NCI-H187 treated with DMSO at 0.1 percent for 48 hours (cell line): ENCODE data around the gene TEPSIN.

Source experiments
- DNase-seq: peaks from one replicate; lab custom pipeline; 2025; lab: John Stamatoyannopoulos, UW

TEPSIN gene

GRCh38 chr17:81221371-81221841 lies 17.4 kb downstream of the TEPSIN start:
- no peak for DNase-seq

- no peak for DNase-seq
These were observed 19.2 kb downstream of the TEPSIN start for GRCh38 chr17:81219476-81220180.

- DNase-seq: no peak
These were observed 19.9 kb downstream of the TEPSIN start for GRCh38 chr17:81218991-81219390.

- DNase-seq: no peak
These were observed 20.4 kb downstream of the TEPSIN start for GRCh38 chr17:81218459-81218858.

GRCh38 chr17:81217491-81217890 lies 21.4 kb downstream of the TEPSIN start:
- no peak for DNase-seq

- DNase-seq: no peak
These were observed 24.9 kb downstream of the TEPSIN start for GRCh38 chr17:81213978-81214377.

- no peak for DNase-seq
These were observed 26.5 kb downstream of the TEPSIN start for GRCh38 chr17:81212365-81212764.

- no peak for DNase-seq
These were observed 28.0 kb downstream of the TEPSIN start for GRCh38 chr17:81210868-81211267.

GRCh38 chr17:81210466-81210865 lies 28.4 kb downstream of the TEPSIN start:
- DNase-seq: no peak

- no peak for DNase-seq
These were observed 29.7 kb downstream of the TEPSIN start for GRCh38 chr17:81209141-81209540.

GRCh38 chr17:81208651-81209050 lies 30.2 kb downstream of the TEPSIN start:
- no peak for DNase-seq

- no peak for DNase-seq
These were observed 31.0 kb downstream of the TEPSIN start for GRCh38 chr17:81207610-81208581.

- DNase-seq: no peak
These were observed 32.2 kb downstream of the TEPSIN start for GRCh38 chr17:81206657-81207056.

GRCh38 chr17:81206166-81206565 lies 32.7 kb downstream of the TEPSIN start:
- DNase-seq: no peak

GRCh38 chr17:81204578-81204977 lies 34.3 kb downstream of the TEPSIN start:
- DNase-seq: no peak

GRCh38 chr17:81203136-81203535 lies 35.7 kb downstream of the TEPSIN start:
- no peak for DNase-seq

- no peak for DNase-seq
These were observed 36.5 kb downstream of the TEPSIN start for GRCh38 chr17:81202318-81202717.

- no peak for DNase-seq
These were observed 37.9 kb downstream of the TEPSIN start for GRCh38 chr17:81200695-81201580.

- no peak for DNase-seq
These were observed 38.7 kb downstream of the TEPSIN start for GRCh38 chr17:81200201-81200600.

- no peak for DNase-seq
These were observed 39.4 kb downstream of the TEPSIN start for GRCh38 chr17:81199482-81199830.

GRCh38 chr17:81198826-81199481 lies 39.9 kb downstream of the TEPSIN start:
- DNase-seq: no peak
